Erythroblast (primary cell): ENCODE data around the gene THAP11.

ENCODE experiments used
- GATA1 ChIP-seq: IDR thresholded peaks from 2 replicates; pipeline ENCODE4 v1.6.1; 2011; ENCODE audit warnings: low read depth, mild to moderate bottlenecking, control low read depth, low read length, moderate library complexity
- POLR2A ChIP-seq: IDR thresholded peaks from 2 replicates; pipeline ENCODE4 v1.6.1; 2011; ENCODE audit warnings: mild to moderate bottlenecking, low read length

GRCh38 chr16:67805718-67806427, 36.2 kb upstream of the THAP11 start:
- TF ChIP-seq POLR2A (no peak), GATA1 (no peak)
